Neural cell (in vitro differentiated cells): Measurements from ENCODE around the gene SEC14L6. TPM values are rescaled to one million over a fixed set of nuclear protein-coding genes. Genes with fewer than 3 reads are reported as not detected.

ENCODE experiments used
- H2AFZ ChIP-seq: fragments of 200-600, 300-800 bp; sonication (generic), shearing (Covaris generic); 2 replicates; pipeline ENCODE4 v1.6.0; 2014; ENCODE audit warnings: low read depth, mild to moderate bottlenecking, antibody characterized with exemption, low read length, moderate library complexity
- H3F3A ChIP-seq: fragments of 200-600 bp; shearing (Covaris generic); 2 replicates; pipeline ENCODE4 v1.6.1; 2016; ENCODE audit warnings: mild to moderate bottlenecking, moderate library complexity, mixed read lengths, antibody characterized with exemption, low read length; ENCODE audit not compliant: insufficient read depth, poor library complexity, severe bottlenecking
- H3K27ac ChIP-seq: fragments of 200-600, 300-800 bp; sonication (generic), shearing (Covaris generic); 2 replicates; pipeline ENCODE4 v1.5.1; 2014; ENCODE audit warnings: mild to moderate bottlenecking, low read length, moderate library complexity
- H3K27me3 ChIP-seq: fragments of 300-800, 200-600 bp; sonication (generic), shearing (Covaris generic); 2 replicates; pipeline ENCODE4 v1.6.0; 2014; ENCODE audit warnings: mild to moderate bottlenecking, low read depth, low read length, moderate library complexity; ENCODE audit not compliant: insufficient read depth
- H3K36me3 ChIP-seq: fragments of 300-800, 200-600 bp; sonication (generic), shearing (Covaris generic); 2 replicates; pipeline ENCODE4 v1.5.1; 2014; ENCODE audit warnings: mild to moderate bottlenecking, antibody characterized with exemption, low read length, moderate library complexity; ENCODE audit not compliant: insufficient read depth
- H3K4me2 ChIP-seq: fragments of 300-800, 200-600 bp; sonication (generic), shearing (Covaris generic); 2 replicates; pipeline ENCODE4 v1.6.0; 2014; ENCODE audit warnings: mild to moderate bottlenecking, low read length
- H3K4me3 ChIP-seq: fragments of 300-800, 200-600 bp; sonication (generic), shearing (Covaris generic); 2 replicates; pipeline ENCODE4 v1.5.1; 2014; ENCODE audit warnings: mild to moderate bottlenecking, low read length, moderate library complexity
- H3K79me2 ChIP-seq: fragments of 200-600 bp; shearing (Covaris generic); replicated peaks from 2 replicates; pipeline ENCODE4 v1.6.0; 2014; ENCODE audit warnings: mild to moderate bottlenecking, low read length, moderate library complexity; ENCODE audit not compliant: insufficient read depth
- H3K9ac ChIP-seq: fragments of 300-800, 200-600 bp; sonication (generic), shearing (Covaris generic); 2 replicates; pipeline ENCODE4 v1.6.1; 2016; ENCODE audit warnings: mild to moderate bottlenecking, low read length, mixed read lengths
- H3K9me2 ChIP-seq: fragments of 200-600 bp; shearing (Covaris generic); 2 replicates; pipeline ENCODE4 v1.6.1; 2016; ENCODE audit warnings: mild to moderate bottlenecking, low read length, mixed read lengths; ENCODE audit not compliant: insufficient read depth
- H3K9me3 ChIP-seq: fragments of 200-600, 300-800 bp; sonication (generic), shearing (Covaris generic); 2 replicates; pipeline ENCODE4 v1.6.1; 2016; ENCODE audit warnings: mild to moderate bottlenecking, mixed run types, low read length, moderate library complexity, mixed read lengths
- H4K20me1 ChIP-seq: fragments of 200-600 bp; shearing (Covaris generic); 2 replicates; pipeline ENCODE4 v1.6.1; 2016; ENCODE audit warnings: mild to moderate bottlenecking, mixed run types; ENCODE audit not compliant: insufficient read depth
- CTCF ChIP-seq: fragments of 450-650 bp; IDR thresholded peaks from 2 replicates; pipeline ENCODE4 v1.5.1; 2014; ENCODE audit warnings: antibody characterized with exemption, mild to moderate bottlenecking, moderate library complexity; ENCODE audit not compliant: poor library complexity, severe bottlenecking
- EP300 ChIP-seq: fragments of 450-650 bp; conservative IDR thresholded peaks from 2 replicates; pipeline ENCODE4 v1.6.1; 2014; ENCODE audit warnings: antibody characterized with exemption, mild to moderate bottlenecking, moderate library complexity; ENCODE audit not compliant: poor library complexity, severe bottlenecking
- EZH2 ChIP-seq: fragments of 200-600, 300-800 bp; shearing (Covaris generic), sonication (generic); IDR thresholded peaks from 2 replicates; pipeline ENCODE4 v1.6.1; 2014; ENCODE audit warnings: antibody characterized with exemption, low read length, borderline replicate concordance, mild to moderate bottlenecking; ENCODE audit not compliant: insufficient read depth, poor library complexity, severe bottlenecking
- MXI1 ChIP-seq: fragments of 450-650 bp; conservative IDR thresholded peaks from 2 replicates; pipeline ENCODE4 v1.6.1; 2014; ENCODE audit warnings: antibody characterized with exemption, mild to moderate bottlenecking; ENCODE audit not compliant: poor library complexity, severe bottlenecking
- POLR2AphosphoS5 ChIP-seq: IDR thresholded peaks from 2 replicates; pipeline ENCODE4 v1.6.1; 2012
- RAD21 ChIP-seq: fragments of 450-650 bp; conservative IDR thresholded peaks from 2 replicates; pipeline ENCODE4 v1.6.1; 2014; ENCODE audit warnings: antibody characterized with exemption, mild to moderate bottlenecking, moderate library complexity
- REST ChIP-seq: IDR thresholded peaks from 2 replicates; pipeline ENCODE4 v1.6.1; 2012; ENCODE audit warnings: borderline replicate concordance
- SMC3 ChIP-seq: fragments of 450-650 bp; conservative IDR thresholded peaks from 2 replicates; pipeline ENCODE4 v1.6.1; 2014; ENCODE audit warnings: antibody characterized with exemption, mild to moderate bottlenecking, moderate library complexity; ENCODE audit not compliant: poor library complexity
- TAF1 ChIP-seq: IDR thresholded peaks from 2 replicates; pipeline ENCODE4 v1.6.1; 2012; ENCODE audit warnings: low read depth
- polyA plus RNA-seq: library from polyadenylated mRNA; depleted of rRNA; stranded (reverse); fragments of >200 nt; gene quantifications from 2 replicates; pipeline ENCODE4 v1.2.3, GENCODE V29; 2014

SEC14L6 gene
- polyA plus RNA-seq, 1 donor from 2014 or later = not detected

GRCh38 chr22:30565341-30565740 is 18.8 kb upstream of the SEC14L6 start:
- Histone ChIP-seq H3K9me2 (no peaks in the 10 kb centered on the region), H3K9ac (no peak overlapping the region), H3K27ac (no peak overlapping the region), H3K27me3 (no peaks in the 10 kb centered on the region), H3K79me2 (no peaks in the 10 kb centered on the region), H3K4me2 (no peak overlapping the region), H3F3A (no peaks in the 10 kb centered on the region), H3K4me3 (no peak overlapping the region), H3K9me3 (no peaks in the 10 kb centered on the region), H4K20me1 (no peaks in the 10 kb centered on the region), H3K36me3 (no peaks in the 10 kb centered on the region), H2AFZ (no peak overlapping the region)
- TF ChIP-seq MXI1 (no peak), REST (no peak), TAF1 (no peak), POLR2AphosphoS5 (no peak), EP300 (no peak), RAD21 (no peak), CTCF (no peak), EZH2 (no peak), SMC3 (no peak)

- no peak overlapping the region for H2AFZ ChIP-seq
- H3F3A ChIP-seq = no peaks in the 10 kb centered on the region
- H3K9ac ChIP-seq = no peak overlapping the region
- H3K9me3 ChIP-seq = no peaks in the 10 kb centered on the region
- no peak for TF ChIP-seq TAF1
- no peak for TF ChIP-seq SMC3
- no peak for TF ChIP-seq POLR2AphosphoS5
- no peak for TF ChIP-seq RAD21
- no peaks in the 10 kb centered on the region for H3K27me3 ChIP-seq
- no peaks in the 10 kb centered on the region for H4K20me1 ChIP-seq
- H3K9me2 ChIP-seq = no peaks in the 10 kb centered on the region
- no peak overlapping the region for H3K4me2 ChIP-seq
- H3K79me2 ChIP-seq = no peaks in the 10 kb centered on the region
- H3K36me3 ChIP-seq = no peaks in the 10 kb centered on the region
- H3K4me3 ChIP-seq = no peak overlapping the region
- no peak overlapping the region for H3K27ac ChIP-seq
Measured at GRCh38 chr22:30564761-30565119, 18.2 kb upstream of the SEC14L6 start.
